Measurements from ENCODE around the gene ENC1. TPM values are rescaled to one million over a fixed set of nuclear protein-coding genes. Genes with fewer than 3 reads are reported as not detected.

ENC1 gene
- total and polyA plus RNA-seq, 2 of the 4 experiments (the other 2 are of a cell fraction): 25.6 to 70.8 TPM

DNA sequence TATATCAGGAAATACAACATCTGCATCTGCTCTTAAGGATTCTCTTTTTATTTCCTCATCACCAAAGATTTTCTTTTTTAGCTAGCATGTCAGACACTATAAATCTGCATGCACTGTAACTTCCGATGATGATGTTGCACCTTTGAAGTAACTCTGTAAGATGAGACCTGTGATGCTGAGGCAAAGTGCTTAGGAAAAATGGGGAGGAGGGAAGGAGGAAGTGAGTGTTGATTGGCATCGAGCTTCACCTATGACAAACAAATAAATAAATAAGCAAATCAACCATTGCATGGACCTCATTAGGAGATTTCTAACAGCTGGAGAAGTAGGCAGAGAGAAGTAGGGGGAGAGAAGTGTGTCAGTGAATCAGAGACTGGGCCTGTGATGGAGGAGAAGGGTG is 52.6 kb downstream of the ENC1 start:
- Histone ChIP-seq H3K14ac (replicated peaks; ENCODE audit: low read depth, low read length) (no peak overlapping the region), H2AFZ (replicated peaks; ENCODE audit: low read length, poor library complexity) (no peak overlapping the region), H4K91ac (ENCODE audit: insufficient read depth, low read depth, low read length) (no peak overlapping the region), H3K23ac (ENCODE audit: low read depth, low read length) (no peak overlapping the region), H3K9me1 (ENCODE audit: insufficient read depth, low read length) (no peaks in the 10 kb centered on the region), H4K20me1 (ENCODE audit: insufficient read depth, low read length) (no peaks in the 10 kb centered on the region), H3K36me3 (ENCODE audit: control insufficient read depth, insufficient read depth, low read length) (no peaks in the 10 kb centered on the region), H3K4me2 (ENCODE audit: low read depth, low read length) (no peak overlapping the region), H2BK20ac (ENCODE audit: low read depth, low read length) (no peak overlapping the region), H3K4me1 (ENCODE audit: control insufficient read depth, insufficient read depth, low read length) (no peaks in the 10 kb centered on the region), H3K27ac (ENCODE audit: insufficient read depth, low read length) (no peak overlapping the region), H3K9me3 (ENCODE audit: control insufficient read depth, insufficient read depth, low read length) (no peaks in the 10 kb centered on the region), H3K4ac (ENCODE audit: low read depth, low read length) (no peak overlapping the region), H4K5ac (ENCODE audit: low read depth, low read length) (no peak overlapping the region), H3K9ac (ENCODE audit: low read depth, low read length) (no peak overlapping the region), H3K27me3 (ENCODE audit: control insufficient read depth, insufficient read depth, low read length) (0 out of 2 replicates have a peak, but pooled peaks cover 1% of the 10 kb centered on the region), H2BK120ac (ENCODE audit: low read depth, low read length) (no peak overlapping the region), H2AK5ac (ENCODE audit: low read depth, low read length) (no peak overlapping the region), H2AK9ac (replicated peaks; ENCODE audit: low read depth, low read length, poor library complexity) (no peak overlapping the region), H2BK15ac (ENCODE audit: low read depth, low read length) (no peak overlapping the region), H3K4me3 (ENCODE audit: insufficient read depth, low read depth, low read length) (no peak overlapping the region), H3K56ac (ENCODE audit: extremely low read depth, insufficient read depth, low read length) (no peak overlapping the region), H2BK5ac (ENCODE audit: low read depth, low read length, poor library complexity, severe bottlenecking) (no peak overlapping the region), H4K8ac (ENCODE audit: low read depth in 2 of 2, low read length in 2 of 2) (no peak overlapping the region), H3K18ac (ENCODE audit: low read depth, low read length) (no peak overlapping the region), H3K79me1 (ENCODE audit: low read depth in 1 of 2, low read length in 2 of 2) (no peaks in the 10 kb centered on the region)
- no TSS peak for BruUV-seq (replicated peaks)
- in situ Hi-C loops (cut with MboI; ENCODE audit: low sequenced_read_pairs) (no loop called here), intact Hi-C loops (cut with micrococcal nuclease) (no loop called here), dilution Hi-C loops (cut with HindIII; ENCODE audit: low sequenced_read_pairs, unreplicated experiment) (no loop called here)
- TF ChIP-seq, protein P1, sequence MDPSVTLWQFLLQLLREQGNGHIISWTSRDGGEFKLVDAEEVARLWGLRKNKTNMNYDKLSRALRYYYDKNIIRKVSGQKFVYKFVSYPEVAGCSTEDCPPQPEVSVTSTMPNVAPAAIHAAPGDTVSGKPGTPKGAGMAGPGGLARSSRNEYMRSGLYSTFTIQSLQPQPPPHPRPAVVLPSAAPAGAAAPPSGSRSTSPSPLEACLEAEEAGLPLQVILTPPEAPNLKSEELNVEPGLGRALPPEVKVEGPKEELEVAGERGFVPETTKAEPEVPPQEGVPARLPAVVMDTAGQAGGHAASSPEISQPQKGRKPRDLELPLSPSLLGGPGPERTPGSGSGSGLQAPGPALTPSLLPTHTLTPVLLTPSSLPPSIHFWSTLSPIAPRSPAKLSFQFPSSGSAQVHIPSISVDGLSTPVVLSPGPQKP (IDR thresholded peaks at IDR 0.05; ENCODE audit: borderline replicate concordance, low read depth, low read length): no peak
- TF ChIP-seq MXI1 (IDR thresholded peaks at IDR 0.05; ENCODE audit: borderline replicate concordance, low read depth, low read length): no peak
- no peak for TF ChIP-seq MAFK (IDR thresholded peaks at IDR 0.05; ENCODE audit: low read depth, low read length)
- TF ChIP-seq CHD1 (IDR thresholded peaks at IDR 0.05; ENCODE audit: low read depth, low read length): no peak
- TF ChIP-seq RCOR1 (IDR thresholded peaks at IDR 0.05; ENCODE audit: insufficient replicate concordance, low read length): no peak
- TF ChIP-seq POLR2A (IDR thresholded peaks at IDR 0.05; ENCODE audit: low read depth, low read length): no peak
- no peak for TF ChIP-seq NFE2L2 (IDR thresholded peaks at IDR 0.05; ENCODE audit: low read depth, low read length)
- TF ChIP-seq, protein P2, sequence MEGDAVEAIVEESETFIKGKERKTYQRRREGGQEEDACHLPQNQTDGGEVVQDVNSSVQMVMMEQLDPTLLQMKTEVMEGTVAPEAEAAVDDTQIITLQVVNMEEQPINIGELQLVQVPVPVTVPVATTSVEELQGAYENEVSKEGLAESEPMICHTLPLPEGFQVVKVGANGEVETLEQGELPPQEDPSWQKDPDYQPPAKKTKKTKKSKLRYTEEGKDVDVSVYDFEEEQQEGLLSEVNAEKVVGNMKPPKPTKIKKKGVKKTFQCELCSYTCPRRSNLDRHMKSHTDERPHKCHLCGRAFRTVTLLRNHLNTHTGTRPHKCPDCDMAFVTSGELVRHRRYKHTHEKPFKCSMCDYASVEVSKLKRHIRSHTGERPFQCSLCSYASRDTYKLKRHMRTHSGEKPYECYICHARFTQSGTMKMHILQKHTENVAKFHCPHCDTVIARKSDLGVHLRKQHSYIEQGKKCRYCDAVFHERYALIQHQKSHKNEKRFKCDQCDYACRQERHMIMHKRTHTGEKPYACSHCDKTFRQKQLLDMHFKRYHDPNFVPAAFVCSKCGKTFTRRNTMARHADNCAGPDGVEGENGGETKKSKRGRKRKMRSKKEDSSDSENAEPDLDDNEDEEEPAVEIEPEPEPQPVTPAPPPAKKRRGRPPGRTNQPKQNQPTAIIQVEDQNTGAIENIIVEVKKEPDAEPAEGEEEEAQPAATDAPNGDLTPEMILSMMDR (conservative IDR thresholded peaks at IDR 0.05; ENCODE audit: low read depth, low read length): no peak
- no peak for TF ChIP-seq RFX5 (IDR thresholded peaks at IDR 0.05; ENCODE audit: low read depth, low read length)
- TF ChIP-seq MAZ (IDR thresholded peaks at IDR 0.05; ENCODE audit: borderline replicate concordance, low read depth, low read length): no peak
- no peak for TF ChIP-seq BHLHE40 (IDR thresholded peaks at IDR 0.05; ENCODE audit: low read depth, low read length)
- TF ChIP-seq FOS (IDR thresholded peaks at IDR 0.05; ENCODE audit: low read depth, low read length): no peak
- TF ChIP-seq, protein P3, sequence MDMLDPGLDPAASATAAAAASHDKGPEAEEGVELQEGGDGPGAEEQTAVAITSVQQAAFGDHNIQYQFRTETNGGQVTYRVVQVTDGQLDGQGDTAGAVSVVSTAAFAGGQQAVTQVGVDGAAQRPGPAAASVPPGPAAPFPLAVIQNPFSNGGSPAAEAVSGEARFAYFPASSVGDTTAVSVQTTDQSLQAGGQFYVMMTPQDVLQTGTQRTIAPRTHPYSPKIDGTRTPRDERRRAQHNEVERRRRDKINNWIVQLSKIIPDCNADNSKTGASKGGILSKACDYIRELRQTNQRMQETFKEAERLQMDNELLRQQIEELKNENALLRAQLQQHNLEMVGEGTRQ (IDR thresholded peaks at IDR 0.05; ENCODE audit: low read depth, low read length): no peak
- TF ChIP-seq RAD21 (IDR thresholded peaks at IDR 0.05; ENCODE audit: low read length): no peak
- TF ChIP-seq SMC3 (IDR thresholded peaks at IDR 0.05; ENCODE audit: low read depth, low read length): no peak
- TF ChIP-seq CEBPB (IDR thresholded peaks at IDR 0.05; ENCODE audit: low read depth, low read length): no peak
- DNase-seq (no peak), ATAC-seq (ENCODE audit: low read depth) (no peak)
- ChIA-PET POLR2A (ENCODE audit: unreplicated experiment) (no interaction called here), CTCF (no interaction called here)
- no CpG with 5 or more reads among the region's 2 CpGs for WGBS, 2 experiments (ENCODE audit: extremely low coverage in 2 of 2, insufficient read length in 1 of 2)

Measured in IMR-90 (cell line).